GM23338 (cell line): ENCODE results near the gene EXOSC5.

Experiments used
- CREB1 ChIP-seq: fragments of 250-450 bp; sonication (Bioruptor Pico); IDR thresholded peaks from 2 replicates; pipeline ENCODE4 v1.5.0; 2020; ENCODE audit warnings: low read depth, mild to moderate bottlenecking, moderate library complexity
- EZH2 ChIP-seq: fragments of 200-600 bp; sonication (generic); IDR thresholded peaks from one replicate; pipeline ENCODE4 v1.8.0; 2017; ENCODE audit warnings: antibody characterized with exemption, mild to moderate bottlenecking, low read depth; ENCODE audit not compliant: unreplicated experiment
- EZH2phosphoT487 ChIP-seq: fragments of 200-600 bp; sonication (generic); IDR thresholded peaks from one replicate; pipeline ENCODE4 v1.8.1; 2018; ENCODE audit warnings: antibody characterized with exemption; ENCODE audit not compliant: unreplicated experiment
- JUNB ChIP-seq: IDR thresholded peaks from one replicate; pipeline ENCODE4 v1.6.1; 2016; ENCODE audit warnings: antibody characterized with exemption; ENCODE audit not compliant: unreplicated experiment
- NANOG ChIP-seq: IDR thresholded peaks from 2 replicates; pipeline ENCODE4 v1.6.1; 2016; ENCODE audit warnings: antibody characterized with exemption, borderline replicate concordance
- POLR2AphosphoS5 ChIP-seq: IDR thresholded peaks from 2 replicates; pipeline ENCODE4 v1.6.1; 2016; ENCODE audit warnings: antibody characterized with exemption, low read depth
- STAT1 ChIP-seq: IDR thresholded peaks from one replicate; pipeline ENCODE4 v1.6.1; 2016; ENCODE audit warnings: antibody characterized with exemption; ENCODE audit not compliant: unreplicated experiment
- TF ChIP-seq, protein P1 (sequence below), 2 experiments: fragments of 200-600 bp in 1 of 2; sonication (generic) in 1 of 2; conservative IDR thresholded peaks; 2 replicates each; pipeline versions ENCODE4 v1.5.1 to v1.6.1; 2016 to 2017; ENCODE audit warnings: antibody characterized with exemption in 2 of 2, low read depth in 2 of 2, mild to moderate bottlenecking in 2 of 2, moderate library complexity in 1 of 2
- TF ChIP-seq, protein P2 (sequence below): IDR thresholded peaks from one replicate; pipeline ENCODE4 v1.6.1; 2018; ENCODE audit warnings: antibody characterized with exemption; ENCODE audit not compliant: unreplicated experiment
- TF ChIP-seq, protein P3 (sequence below): fragments of 250-450 bp; sonication (Bioruptor Pico); IDR thresholded peaks from 2 replicates; pipeline ENCODE4 v1.5.0; 2020; ENCODE audit warnings: mild to moderate bottlenecking, moderate library complexity

DNA sequence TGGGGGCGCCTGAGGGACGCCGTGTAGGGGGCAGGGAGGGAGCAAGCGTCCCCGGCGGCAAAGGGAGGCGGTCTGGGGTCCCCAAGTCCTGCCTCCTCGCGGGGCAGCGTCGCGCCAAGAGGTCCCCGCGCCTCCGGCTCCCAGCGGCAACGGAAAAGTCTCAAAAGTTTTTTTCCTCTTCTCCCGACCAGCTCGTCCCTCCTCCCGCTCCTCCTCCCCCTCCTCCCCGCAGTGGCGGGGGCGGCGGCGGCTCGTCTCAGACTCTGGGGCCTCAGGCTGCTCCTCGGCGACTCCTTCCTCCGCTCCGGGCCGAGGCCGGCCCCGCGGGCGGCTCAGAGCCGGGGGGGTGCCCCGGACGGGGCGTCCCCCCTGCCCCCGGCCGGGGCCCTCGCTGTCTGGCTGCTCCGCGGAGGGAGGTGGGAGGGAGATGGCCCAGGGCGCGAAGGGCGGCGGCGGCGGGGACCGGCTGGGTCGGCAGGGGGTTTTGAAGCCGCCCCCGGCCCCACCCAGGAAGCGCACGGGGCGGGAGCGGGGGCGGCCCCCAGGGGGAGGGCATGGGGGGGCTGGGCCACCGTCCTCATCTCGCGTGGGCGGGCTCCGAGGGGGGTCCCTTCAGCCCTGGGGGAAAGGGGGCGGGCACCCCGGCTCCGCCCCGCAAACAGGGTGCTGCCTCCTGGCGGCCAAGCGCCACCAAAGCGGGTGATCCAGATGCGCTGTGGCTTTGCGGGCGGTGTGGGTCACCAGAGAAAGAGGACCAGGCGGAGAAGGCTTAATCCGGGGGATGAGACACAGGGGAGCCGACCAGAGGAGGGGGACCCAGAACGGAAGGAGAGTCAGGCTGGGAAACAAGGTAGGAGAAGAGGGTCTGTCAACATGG lies 43.5 kb downstream of the EXOSC5 start, which contains the start of gene TGFB1:
- TF ChIP-seq, protein P1, sequence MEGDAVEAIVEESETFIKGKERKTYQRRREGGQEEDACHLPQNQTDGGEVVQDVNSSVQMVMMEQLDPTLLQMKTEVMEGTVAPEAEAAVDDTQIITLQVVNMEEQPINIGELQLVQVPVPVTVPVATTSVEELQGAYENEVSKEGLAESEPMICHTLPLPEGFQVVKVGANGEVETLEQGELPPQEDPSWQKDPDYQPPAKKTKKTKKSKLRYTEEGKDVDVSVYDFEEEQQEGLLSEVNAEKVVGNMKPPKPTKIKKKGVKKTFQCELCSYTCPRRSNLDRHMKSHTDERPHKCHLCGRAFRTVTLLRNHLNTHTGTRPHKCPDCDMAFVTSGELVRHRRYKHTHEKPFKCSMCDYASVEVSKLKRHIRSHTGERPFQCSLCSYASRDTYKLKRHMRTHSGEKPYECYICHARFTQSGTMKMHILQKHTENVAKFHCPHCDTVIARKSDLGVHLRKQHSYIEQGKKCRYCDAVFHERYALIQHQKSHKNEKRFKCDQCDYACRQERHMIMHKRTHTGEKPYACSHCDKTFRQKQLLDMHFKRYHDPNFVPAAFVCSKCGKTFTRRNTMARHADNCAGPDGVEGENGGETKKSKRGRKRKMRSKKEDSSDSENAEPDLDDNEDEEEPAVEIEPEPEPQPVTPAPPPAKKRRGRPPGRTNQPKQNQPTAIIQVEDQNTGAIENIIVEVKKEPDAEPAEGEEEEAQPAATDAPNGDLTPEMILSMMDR (conservative IDR thresholded peaks at IDR 0.05; ENCODE audit: low read depth in 2 of 2) = peak; percentile 73 to 84
- TF ChIP-seq EZH2 = no peak
- no peak for TF ChIP-seq POLR2AphosphoS5
- no peak for TF ChIP-seq NANOG
- TF ChIP-seq, protein P2, sequence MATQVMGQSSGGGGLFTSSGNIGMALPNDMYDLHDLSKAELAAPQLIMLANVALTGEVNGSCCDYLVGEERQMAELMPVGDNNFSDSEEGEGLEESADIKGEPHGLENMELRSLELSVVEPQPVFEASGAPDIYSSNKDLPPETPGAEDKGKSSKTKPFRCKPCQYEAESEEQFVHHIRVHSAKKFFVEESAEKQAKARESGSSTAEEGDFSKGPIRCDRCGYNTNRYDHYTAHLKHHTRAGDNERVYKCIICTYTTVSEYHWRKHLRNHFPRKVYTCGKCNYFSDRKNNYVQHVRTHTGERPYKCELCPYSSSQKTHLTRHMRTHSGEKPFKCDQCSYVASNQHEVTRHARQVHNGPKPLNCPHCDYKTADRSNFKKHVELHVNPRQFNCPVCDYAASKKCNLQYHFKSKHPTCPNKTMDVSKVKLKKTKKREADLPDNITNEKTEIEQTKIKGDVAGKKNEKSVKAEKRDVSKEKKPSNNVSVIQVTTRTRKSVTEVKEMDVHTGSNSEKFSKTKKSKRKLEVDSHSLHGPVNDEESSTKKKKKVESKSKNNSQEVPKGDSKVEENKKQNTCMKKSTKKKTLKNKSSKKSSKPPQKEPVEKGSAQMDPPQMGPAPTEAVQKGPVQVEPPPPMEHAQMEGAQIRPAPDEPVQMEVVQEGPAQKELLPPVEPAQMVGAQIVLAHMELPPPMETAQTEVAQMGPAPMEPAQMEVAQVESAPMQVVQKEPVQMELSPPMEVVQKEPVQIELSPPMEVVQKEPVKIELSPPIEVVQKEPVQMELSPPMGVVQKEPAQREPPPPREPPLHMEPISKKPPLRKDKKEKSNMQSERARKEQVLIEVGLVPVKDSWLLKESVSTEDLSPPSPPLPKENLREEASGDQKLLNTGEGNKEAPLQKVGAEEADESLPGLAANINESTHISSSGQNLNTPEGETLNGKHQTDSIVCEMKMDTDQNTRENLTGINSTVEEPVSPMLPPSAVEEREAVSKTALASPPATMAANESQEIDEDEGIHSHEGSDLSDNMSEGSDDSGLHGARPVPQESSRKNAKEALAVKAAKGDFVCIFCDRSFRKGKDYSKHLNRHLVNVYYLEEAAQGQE = no peak
- no peak for TF ChIP-seq EZH2phosphoT487
- no peak for TF ChIP-seq CREB1 (CRISPR knock-in tag)
- TF ChIP-seq, protein P3, sequence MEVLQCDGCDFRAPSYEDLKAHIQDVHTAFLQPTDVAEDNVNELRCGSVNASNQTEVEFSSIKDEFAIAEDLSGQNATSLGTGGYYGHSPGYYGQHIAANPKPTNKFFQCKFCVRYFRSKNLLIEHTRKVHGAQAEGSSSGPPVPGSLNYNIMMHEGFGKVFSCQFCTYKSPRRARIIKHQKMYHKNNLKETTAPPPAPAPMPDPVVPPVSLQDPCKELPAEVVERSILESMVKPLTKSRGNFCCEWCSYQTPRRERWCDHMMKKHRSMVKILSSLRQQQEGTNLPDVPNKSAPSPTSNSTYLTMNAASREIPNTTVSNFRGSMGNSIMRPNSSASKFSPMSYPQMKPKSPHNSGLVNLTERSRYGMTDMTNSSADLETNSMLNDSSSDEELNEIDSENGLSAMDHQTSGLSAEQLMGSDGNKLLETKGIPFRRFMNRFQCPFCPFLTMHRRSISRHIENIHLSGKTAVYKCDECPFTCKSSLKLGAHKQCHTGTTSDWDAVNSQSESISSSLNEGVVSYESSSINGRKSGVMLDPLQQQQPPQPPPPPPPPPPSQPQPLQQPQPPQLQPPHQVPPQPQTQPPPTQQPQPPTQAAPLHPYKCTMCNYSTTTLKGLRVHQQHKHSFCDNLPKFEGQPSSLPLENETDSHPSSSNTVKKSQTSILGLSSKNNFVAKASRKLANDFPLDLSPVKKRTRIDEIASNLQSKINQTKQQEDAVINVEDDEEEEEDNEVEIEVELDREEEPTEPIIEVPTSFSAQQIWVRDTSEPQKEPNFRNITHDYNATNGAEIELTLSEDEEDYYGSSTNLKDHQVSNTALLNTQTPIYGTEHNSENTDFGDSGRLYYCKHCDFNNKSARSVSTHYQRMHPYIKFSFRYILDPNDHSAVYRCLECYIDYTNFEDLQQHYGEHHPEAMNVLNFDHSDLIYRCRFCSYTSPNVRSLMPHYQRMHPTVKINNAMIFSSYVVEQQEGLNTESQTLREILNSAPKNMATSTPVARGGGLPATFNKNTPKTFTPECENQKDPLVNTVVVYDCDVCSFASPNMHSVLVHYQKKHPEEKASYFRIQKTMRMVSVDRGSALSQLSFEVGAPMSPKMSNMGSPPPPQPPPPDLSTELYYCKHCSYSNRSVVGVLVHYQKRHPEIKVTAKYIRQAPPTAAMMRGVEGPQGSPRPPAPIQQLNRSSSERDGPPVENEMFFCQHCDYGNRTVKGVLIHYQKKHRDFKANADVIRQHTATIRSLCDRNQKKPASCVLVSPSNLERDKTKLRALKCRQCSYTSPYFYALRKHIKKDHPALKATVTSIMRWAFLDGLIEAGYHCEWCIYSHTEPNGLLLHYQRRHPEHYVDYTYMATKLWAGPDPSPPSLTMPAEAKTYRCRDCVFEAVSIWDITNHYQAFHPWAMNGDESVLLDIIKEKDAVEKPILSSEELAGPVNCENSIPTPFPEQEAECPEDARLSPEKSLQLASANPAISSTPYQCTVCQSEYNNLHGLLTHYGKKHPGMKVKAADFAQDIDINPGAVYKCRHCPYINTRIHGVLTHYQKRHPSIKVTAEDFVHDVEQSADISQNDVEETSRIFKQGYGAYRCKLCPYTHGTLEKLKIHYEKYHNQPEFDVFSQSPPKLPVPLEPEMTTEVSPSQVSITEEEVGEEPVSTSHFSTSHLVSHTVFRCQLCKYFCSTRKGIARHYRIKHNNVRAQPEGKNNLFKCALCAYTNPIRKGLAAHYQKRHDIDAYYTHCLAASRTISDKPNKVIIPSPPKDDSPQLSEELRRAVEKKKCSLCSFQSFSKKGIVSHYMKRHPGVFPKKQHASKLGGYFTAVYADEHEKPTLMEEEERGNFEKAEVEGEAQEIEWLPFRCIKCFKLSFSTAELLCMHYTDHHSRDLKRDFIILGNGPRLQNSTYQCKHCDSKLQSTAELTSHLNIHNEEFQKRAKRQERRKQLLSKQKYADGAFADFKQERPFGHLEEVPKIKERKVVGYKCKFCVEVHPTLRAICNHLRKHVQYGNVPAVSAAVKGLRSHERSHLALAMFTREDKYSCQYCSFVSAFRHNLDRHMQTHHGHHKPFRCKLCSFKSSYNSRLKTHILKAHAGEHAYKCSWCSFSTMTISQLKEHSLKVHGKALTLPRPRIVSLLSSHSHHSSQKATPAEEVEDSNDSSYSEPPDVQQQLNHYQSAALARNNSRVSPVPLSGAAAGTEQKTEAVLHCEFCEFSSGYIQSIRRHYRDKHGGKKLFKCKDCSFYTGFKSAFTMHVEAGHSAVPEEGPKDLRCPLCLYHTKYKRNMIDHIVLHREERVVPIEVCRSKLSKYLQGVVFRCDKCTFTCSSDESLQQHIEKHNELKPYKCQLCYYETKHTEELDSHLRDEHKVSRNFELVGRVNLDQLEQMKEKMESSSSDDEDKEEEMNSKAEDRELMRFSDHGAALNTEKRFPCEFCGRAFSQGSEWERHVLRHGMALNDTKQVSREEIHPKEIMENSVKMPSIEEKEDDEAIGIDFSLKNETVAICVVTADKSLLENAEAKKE (CRISPR knock-in tag) = no peak
- TF ChIP-seq STAT1 = no peak
- TF ChIP-seq JUNB = no peak
